ENCODE results near the gene PTPRJ.

The PTPRJ gene

DNA sequence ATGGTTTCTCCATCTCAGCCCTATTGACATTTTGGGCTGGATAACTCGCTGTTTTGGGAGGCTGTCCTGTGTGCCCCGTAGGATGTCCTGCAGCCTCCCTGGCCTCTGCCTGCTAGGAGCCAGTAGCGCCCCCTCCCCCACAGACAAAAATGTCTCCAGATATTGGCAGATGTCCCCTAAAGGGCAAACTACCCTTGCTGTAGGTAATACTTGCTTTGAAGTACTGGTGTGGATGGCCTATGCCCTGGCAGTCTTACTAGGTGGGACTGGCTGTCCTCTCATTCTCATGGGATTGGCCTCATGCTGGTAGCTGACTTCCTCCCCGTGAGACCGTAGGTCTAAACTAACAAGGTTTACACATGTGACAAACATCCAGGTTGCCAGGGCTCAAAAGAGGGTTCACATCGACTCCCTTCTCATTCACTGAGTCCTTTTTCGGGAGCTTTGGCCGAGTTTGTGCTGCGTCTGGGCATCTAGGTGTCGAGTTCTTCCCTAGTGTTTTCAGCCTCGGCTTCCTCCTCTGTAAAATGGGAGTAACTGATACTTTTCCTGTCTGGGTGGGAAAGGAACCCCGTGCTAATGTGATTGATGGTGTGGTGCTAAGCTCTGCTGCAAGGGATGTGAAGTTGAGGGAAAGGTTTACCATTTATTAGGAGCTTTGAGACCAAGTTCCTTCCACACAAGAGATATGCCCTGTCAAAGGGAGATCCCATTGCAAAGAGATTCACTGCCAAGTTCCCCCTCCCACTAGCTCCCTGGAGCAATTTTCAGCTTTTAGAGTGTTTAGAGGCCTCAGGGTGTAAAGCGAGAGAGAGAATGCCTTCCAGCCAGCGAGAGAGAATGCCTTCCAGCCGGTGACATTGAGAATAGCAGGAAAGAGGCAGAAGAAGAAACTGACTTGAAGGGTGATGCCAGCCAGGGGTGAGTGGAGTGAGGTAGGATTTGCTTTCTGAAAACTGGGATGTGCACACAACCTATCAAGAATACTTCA lies 17.0 kb downstream of the PTPRJ start:
- FAIRE-seq, result no peak

DNA sequence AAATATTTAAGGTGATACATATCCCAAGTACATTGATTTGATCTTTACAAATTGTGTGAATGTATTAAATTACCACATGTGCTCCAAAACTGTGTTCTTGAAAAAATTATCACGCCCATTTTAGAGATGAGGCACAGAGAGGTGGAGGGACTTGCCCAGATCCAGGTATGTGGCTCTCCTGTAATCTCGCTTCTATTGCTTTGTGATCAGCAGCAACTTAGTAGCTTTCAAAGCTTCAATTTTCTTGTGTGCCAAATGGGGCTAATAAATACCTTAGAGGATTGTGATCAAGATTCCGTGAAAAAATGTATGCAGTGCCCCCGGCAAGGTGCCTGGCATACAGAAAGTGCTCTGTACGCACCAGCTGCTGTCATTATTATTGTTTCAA lies 18.0 kb downstream of the PTPRJ start:
- no peak for FAIRE-seq

DNA sequence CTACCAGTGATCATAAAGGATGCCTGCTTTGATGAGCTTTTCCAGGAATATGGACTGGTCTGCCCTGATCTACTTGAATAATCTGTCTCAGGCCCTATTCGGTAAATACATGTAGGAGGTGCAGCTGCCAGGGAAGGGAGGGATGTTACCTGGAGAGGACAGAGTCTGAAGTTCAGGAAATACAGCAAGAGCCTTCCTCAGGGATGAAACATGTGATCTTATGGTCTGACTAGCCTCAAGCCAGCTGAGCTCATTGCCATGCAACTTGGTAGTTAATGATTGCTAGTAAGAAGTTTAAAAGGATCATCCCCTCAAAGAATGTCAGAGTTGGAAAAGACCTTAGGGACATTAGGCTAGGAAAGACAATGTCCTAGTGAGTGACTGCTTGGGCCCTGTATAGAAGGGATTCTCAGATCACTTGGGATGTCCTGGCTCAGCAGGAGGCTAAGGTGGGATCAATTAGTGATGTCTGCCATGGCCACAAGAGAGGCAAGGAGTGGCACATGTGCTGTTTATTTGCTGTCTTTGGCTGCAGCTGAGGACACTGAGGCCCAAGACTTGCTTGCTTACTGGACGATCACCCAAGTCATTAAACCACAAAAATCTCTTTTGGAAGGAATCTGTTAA lies 18.5 kb downstream of the PTPRJ start:
- no peak for FAIRE-seq

DNA sequence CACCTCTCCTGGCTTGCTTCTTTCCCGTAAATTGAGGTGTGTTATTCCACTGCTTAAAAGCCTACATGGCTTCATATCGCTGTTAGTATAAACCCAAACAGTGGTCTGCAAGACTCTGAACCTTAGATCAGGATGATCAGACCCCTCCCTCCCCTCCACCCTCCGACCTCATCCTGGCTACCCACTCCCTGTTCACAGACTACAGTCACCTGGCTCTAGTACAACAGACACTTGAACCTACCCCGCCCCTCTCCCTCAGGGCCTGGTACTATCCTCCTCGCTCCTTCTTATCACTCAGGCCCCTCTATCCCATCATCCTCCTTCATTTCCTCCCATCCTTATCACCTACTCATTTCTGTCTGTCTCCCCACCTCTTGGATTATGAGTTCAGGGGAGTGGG lies 20.1 kb downstream of the PTPRJ start:
- no peak for FAIRE-seq

DNA sequence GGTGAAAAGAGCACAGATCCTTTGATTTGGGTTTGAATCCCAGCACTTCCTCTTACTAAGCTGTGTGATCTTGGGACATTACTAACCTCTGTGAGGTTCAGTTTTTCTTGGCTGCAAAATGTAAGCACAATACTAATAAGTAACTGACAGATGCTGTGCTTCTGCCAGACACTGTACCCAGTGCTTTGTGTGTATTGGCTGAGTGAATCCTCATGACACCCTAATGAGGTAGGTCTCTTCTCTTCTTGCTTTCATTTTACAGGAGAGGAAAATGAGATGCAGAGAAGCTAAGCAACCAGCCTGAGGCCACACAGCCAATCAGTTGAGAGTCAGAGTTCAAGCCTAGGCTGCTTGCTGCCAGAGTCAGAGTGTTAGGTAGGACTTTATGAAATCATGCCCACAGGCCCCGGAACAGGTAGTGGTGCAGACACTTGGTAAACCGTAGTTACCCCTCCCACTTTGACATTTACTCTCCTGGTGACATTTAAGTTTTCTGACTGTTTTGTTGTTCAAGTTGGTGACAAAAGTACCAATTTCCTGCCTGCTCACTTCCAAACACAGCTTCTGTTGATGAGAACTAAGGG lies 21.2 kb downstream of the PTPRJ start:
- no peak for FAIRE-seq

DNA sequence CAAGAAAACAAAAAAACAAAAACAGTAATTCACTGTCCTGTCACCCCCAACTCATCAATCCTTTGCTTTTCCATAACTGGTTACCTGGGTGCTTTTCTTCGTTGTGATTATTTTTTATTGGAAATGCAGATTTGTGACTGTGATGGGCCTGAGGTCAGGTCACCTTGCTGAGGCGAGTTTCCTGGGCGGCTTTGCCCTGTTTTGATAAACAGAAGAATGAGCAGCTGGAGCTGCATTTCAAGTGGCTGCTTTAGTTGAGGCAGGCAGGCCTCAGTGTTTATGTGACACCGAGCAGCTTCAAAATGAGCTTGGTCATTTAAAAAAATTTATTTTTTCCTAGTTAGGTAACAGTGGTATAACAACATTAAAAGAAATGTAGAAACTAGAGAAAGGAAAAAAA lies 22.2 kb downstream of the PTPRJ start:
- FAIRE-seq, result no peak

DNA sequence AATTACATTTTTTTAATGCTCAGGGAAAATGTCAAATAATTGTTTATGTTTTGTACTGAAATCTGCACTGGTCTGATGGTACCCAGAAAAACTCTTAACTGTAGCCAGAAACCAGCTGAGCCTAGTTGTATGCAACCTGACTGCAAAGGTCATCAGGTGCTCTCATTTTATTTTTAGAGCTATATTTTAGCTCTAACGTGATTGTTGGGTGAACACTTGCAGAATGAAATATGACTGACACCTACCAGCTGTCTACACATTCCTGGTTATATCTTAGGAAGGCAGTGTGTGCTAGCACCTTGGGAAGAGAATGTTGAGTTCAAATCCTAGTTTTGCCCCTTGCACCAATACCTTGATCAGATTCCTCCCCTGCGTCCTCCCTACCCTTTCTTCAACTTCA lies 23.6 kb downstream of the PTPRJ start:
- FAIRE-seq, result no peak

DNA sequence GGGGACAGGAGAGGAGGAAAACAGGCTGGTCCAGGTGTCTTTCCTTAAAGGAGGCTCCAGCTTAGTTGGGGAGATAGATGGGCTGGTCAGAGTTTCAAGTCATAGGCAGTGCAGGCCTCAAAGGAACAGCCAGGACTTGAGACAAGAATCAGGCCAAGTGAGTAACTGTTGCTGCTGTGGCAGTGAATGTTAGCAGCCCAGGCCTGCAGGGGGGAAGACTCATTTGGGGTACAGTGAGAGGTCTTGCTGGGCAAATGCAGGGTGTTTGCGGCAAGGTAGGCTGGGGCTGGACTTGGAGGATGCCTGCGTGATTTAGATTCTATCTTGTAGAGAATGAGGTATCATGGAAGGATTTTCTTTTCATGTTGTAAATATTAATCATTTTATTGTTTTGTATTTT lies 24.1 kb downstream of the PTPRJ start:
- FAIRE-seq, result no peak

DNA sequence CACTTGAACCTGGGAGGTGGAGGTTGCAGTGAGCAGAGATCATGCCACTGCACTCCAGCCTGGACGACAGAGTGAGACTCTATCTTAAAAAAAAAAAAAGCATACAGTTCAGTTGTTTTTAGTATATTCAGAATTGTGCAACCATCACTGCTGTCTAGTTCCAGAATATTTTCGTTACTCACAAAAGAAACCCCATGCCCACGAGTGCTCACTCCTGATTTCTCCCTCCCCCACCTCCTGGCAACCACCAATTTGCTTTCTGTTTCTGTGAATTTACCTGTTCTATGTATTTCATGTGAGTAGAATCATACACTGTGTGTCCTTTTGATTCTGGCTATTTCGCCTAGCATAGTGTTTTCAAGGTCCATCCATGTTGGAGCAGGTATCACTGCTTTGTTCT lies 24.8 kb downstream of the PTPRJ start:
- FAIRE-seq, result no peak

DNA sequence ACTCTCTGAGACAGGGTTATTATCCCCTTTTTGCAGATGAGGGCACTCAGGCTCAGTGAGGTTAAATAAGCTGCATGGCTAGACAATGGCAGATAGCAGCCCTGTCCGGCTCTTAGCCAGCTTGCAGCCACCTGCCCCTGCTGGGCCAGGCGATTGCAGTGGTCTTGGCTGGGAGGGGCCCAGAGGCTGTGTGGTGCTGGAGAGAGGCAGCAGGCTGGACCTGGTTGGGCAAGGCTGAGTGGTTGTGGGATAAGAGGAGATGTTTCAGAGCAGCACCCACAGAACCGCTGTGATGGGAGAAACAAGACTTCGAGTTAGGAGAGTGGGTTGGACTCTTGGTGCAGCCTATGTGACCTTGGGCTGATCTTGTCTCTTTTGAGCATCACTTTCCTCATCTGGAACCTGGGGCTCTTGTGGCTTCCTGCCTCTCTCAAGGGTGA lies 25.5 kb downstream of the PTPRJ start:
- FAIRE-seq, result no peak

DNA sequence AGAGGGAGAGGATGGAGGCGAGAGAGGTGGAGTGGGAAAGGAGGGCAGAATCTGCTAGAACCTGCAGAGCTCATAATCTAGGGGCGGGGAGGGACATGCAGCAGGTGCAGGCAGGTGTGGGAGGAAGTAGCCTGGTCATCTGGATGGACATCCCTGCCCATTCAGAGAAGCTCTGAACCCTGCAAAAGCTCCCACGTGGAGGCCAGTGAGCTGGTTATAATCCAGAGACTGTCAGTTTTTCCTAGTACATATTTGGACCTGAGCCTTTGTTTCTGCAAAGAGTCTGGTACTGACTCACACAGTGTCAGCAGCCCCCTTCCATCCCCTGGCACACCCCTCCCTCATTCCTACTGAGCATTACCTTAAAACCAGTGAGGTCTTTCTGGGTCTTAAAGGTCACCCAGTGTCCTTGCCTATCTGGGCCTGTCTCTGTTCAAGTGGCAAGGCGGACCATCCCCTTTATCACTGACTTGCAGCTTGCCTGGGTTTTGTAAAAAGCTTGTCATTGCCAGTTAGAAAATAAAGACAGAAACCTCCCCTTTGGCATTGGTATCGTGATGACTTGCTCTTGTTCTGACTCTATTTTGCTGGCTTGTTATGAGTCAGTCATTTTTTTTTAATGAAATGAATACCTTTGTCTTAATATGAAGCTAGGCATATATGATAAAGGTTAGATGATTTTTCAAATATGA lies 26.1 kb downstream of the PTPRJ start:
- no peak for FAIRE-seq

DNA sequence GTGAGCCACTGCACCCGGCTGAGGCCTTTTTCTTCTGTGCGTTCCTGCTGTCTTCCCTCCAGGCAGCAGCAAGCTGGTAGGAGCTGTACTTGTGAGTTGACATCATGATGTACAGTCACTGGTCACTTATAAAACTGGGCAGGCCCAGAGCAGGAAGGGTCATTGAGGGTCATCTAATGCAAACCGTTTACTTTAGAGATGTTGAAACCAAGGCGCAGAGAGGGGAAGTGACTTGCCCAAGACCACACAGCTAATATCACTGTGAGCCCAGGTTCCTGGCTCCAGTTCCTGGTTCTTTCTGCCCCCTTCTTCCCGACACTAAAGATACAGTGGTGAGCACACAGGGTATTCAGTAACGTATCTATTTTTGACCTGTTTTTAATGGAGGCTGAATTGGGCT lies 27.3 kb downstream of the PTPRJ start:
- no peak for FAIRE-seq

DNA sequence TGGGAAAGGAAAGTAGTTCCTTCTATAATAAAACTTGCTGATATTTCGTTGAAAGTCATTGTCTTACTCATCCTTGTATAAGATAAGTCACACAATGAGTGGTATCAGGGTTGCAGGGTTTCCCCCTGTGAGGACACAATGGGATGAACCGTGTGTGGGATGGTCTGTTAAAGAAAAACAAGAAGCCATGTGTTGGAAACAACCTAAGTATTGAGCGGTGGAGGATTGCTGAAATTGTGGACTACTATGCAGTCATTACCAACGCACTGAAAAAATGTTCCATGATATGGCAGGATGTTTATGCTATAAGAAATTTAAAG lies 28.6 kb downstream of the PTPRJ start:
- FAIRE-seq, result no peak

DNA sequence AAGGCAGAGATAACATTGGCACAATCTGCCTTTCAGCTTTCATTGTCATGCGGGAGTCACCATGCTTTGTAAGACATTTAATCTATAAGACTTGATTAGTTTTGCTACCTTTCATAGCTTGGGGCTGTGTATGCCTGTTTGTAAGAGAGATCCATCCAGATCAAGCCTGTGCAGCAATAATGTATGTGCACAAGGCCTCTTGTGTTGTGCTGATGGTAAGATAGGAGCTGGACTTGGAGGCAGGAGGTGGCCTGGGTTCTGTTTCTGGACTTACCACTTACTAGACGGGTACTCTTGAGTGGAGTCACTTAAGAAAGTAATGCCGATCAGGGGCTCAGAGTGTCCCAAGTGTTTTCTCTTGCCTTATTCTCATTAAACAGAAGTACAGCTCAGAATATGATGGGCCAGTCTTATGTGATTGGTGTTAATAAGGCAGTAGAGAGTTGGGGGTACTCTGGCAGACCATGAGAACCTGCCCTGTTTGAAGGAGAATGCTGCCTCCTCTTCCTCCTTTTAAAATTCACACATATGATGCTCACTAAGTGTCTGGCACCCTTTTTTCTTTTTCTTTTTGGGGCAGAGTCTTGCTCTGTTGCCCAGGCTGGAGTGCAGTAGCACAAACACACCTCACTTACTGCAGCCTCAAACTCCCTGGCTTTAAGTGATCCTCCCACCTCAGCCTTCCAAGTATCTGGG lies 30.9 kb downstream of the PTPRJ start:
- no peak for FAIRE-seq

DNA sequence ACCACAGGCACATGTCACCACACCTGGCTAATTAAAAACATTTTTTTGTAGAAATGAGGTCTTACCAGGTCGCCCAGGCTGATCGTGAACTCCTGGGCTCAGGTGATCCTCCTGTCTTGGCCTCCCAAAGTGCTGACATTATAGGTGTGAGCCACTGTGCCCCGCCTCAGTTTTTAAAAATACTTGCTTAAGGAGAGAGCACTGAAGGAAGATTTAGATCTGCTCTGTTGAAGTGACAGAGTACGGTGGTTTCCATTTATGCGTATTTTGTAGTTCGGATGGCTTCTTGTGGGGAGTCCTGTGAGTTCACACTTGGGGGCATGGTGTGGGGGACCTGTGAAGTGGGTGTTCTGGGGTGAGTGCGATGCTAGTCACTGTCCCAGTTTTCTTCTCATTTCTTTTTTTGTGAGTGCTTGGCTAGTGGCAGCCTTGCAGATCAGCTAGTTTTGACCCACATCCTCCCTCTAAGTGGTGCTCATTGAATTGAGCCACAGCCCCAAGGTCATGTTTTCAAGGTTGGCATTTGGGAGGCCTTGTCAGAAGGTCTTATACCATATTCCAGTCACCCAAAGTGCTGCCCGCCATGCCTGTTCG lies 31.5 kb downstream of the PTPRJ start:
- FAIRE-seq, result no peak

DNA sequence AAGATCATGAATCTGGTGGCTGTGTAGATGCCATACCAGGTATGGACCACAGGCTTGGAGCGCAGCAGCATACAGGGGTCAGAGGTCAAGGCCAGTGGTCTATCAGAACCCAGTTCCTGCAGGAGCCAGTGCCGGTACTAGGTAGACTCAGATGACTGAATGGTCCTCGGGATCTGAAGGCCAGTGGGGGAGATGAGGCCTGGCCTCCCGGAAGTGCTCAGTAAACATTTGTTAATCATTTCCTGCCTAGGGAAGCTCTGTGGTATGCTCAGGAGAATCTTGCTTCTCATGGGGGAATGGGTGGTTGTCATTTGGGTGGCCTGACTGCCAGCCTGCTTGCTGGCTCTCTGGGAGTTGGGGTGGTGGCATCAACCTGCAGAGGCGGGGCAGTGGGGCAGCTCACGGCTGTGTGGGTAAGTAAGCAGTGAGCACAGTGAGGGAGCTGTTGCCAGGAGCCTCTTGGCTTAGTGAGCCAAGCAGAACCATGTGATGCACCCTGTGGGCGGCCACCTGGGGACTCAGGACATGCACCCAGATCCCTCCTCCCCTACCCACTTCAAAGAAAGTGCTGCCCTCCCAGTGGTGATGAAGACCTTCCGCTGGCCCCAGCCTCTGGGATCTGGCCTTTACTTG lies 33.0 kb downstream of the PTPRJ start:
- FAIRE-seq, result no peak

DNA sequence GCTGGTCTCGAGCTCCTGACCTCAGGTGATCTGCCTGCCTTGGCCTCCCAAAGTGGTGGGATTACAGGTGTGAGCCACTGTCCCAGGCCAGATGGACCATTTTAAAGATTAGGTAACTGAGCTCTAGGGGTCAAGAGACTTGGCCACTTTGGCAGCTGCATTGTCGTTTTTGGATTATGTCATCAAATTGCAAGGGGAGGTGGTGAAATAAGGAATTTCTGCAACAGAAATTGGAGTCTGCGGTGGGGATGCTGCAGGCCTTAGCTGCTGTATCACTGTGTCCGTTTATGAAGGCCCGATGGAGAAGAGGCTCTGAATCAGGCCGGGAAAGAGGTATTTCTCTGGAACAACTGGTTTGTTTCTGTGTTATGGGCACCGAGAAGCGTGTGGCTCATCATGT lies 34.6 kb downstream of the PTPRJ start:
- FAIRE-seq, result no peak

DNA sequence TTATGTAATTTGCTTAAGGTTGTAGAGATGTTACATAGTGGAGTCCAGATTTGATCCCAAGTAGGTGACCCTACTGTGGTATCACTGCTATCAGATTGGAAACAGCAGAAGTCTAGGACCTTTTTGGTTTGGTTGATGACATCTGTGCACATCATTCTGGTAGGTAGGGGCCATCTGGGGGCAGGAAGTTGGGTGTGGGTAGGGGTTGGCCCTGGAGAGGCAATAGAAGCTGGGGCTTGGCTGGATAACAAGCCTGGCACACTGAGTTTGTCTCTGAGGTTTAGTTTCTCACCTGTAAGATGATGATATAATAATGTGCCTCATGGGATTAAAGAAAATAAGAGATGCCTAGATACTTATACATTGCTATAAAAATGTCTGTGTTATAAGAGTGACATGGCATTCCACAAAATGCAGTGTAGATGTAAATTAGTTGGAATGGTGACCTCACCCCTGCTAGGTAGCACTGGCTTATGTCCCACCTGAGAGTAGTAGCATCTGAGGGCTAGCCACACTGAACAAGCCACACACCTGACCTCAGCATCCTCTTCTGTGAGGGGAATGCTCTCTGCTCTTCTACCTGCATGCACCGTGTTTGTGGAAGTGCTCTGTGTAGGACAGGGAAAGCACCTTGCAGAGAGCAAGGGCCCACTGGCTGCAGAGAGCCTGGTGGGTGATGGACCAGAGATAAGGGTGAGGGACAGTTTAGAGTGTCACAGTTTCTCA lies 36.9 kb downstream of the PTPRJ start:
- no peak for FAIRE-seq

DNA sequence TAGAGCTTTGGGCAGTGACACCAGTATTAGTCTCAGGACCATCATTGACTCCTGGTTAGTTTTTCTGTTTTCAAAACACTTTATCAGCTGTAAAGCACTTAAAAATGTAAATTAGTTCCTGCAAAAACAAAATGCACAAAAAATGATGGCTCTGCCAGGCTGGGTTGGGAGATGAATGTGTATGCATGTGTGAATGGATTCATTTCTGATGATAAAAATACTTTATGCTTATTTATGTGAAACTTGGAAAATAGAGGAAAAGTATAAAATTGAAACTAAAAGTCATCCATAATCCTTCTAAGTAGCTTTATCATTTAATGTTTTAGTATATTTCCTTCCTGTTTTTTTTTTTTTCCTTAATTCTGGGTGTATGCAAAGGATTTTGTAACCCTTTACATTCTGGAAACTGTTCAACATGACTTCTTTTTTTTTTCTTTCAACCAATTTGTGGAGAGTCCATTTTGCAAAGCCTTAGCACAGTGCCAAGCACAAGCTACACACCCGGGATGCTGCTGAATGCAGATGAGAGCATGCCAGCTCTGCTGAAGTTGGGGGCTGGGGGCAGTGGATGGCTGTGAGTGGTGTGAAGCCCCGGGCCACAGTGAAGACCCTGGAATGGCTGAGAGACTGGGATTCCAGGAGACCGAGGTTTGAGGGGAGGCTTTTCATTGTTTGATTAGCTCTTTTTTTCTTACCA lies 37.6 kb downstream of the PTPRJ start:
- no peak for FAIRE-seq

DNA sequence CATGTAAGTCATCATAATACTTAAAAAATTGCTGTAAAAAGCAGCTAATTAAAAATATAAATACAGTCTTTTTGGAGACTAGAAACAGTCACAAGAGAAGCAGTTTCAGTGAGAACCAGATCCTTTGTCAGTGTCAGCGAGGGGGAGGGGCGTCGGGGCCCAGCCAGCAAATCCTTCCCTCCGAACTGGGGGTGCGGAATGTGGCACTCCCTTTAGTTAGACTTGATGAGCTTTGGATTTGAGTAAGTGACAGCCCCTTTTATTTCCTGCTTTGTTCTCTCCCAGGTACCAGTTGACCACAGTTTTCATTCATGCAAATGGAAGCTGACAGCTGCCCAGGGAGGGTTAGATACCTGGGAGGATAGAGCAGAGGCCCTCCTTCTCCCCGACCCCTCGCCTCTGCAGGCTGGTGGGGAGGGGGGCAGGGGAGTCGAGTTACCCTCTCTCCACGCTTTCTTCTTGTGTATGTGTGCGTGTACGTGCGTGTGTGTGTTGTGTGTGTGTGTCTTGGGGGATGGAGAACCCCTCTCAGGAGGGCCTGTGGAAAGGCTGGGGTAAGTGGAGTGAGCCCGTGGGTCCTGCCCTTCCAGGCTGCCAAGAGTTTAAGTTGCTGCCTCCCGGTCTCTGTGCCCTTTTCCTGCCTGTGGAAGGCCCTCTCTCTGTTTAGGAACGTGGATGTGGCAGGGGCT lies 38.3 kb downstream of the PTPRJ start:
- FAIRE-seq, result no peak
